PC-3 (cell line): Measurements from ENCODE around the gene EGFL8.

Source experiments
- CTCF ChIP-seq: fragments of 300-600 bp; sonication (generic); conservative IDR thresholded peaks from 2 replicates; pipeline ENCODE4 v1.5.1; 2017; ENCODE audit warnings: antibody characterized with exemption, low read depth, mild to moderate bottlenecking, low read length
- EZH2 ChIP-seq: fragments of 300-600 bp; sonication (generic); IDR thresholded peaks from one replicate; pipeline ENCODE4 v1.6.1; 2017; ENCODE audit warnings: antibody characterized with exemption, mild to moderate bottlenecking, low read length; ENCODE audit not compliant: unreplicated experiment

- TF ChIP-seq CTCF (no peak), EZH2 (no peak)
Observed at GRCh38 chr6:32203426-32204267, 39.3 kb downstream of the EGFL8 start.
